Peyer's patch (tissue), 4 donors: Measurements from ENCODE around the gene TMEM123. TPM values are rescaled to one million over a fixed set of nuclear protein-coding genes. Genes with fewer than 3 reads are reported as not detected.

ENCODE experiments used
- DNase-seq, 3 donors: peaks; one replicate each; pipeline ENCODE4 v3.0.0-alpha.2; 2017 to 2019
- H3K27ac ChIP-seq, 4 donors: fragments of 200-600 bp; sonication (generic); one replicate each; pipeline ENCODE4 v1.5.1; 2016 to 2019
- H3K27me3 ChIP-seq, 2 donors: fragments of 200-600 bp; sonication (generic); one replicate each; pipeline ENCODE4 v1.5.1; 2019
- H3K36me3 ChIP-seq, 3 donors: fragments of 200-600 bp; sonication (generic); one replicate each; pipeline ENCODE4 v1.5.1; 2016 to 2019
- H3K4me1 ChIP-seq, 4 donors: fragments of 200-600 bp; sonication (generic); one replicate each; pipeline ENCODE4 v1.5.1; 2016 to 2019
- H3K4me3 ChIP-seq, 4 donors: fragments of 200-600 bp; sonication (generic); 1 replicate in 3 of 4; 2 replicates in 1 of 4; pipeline ENCODE4 v1.5.1; 2016 to 2019; ENCODE audit warnings: mild to moderate bottlenecking in 1 of 4
- H3K9me3 ChIP-seq, 4 donors: fragments of 200-600 bp; sonication (generic); one replicate each; pipeline ENCODE4 v1.5.1; 2016 to 2019; ENCODE audit warnings: mild to moderate bottlenecking in 1 of 4
- POLR2A ChIP-seq, 2 donors: fragments of 450-650 bp; IDR thresholded peaks; one replicate each; pipeline ENCODE4 v1.5.1; 2017; ENCODE audit warnings: antibody characterized with exemption in 2 of 2, mild to moderate bottlenecking in 2 of 2, moderate library complexity in 2 of 2
- total RNA-seq, 4 donors: library from RNA; depleted of rRNA; stranded (reverse); fragments of >200 nt; gene quantifications; one replicate each; pipeline ENCODE4 v1.1.0, GENCODE V29; 2016
- TF ChIP-seq, protein P1 (sequence below), 6 experiments: fragments of 450-650 bp in 4 of 6; fragments of 200-600 bp in 2 of 6; sonication (generic) in 1 of 6; IDR thresholded peaks; one replicate each; pipeline ENCODE4 v1.5.1; 2017 to 2019; ENCODE audit warnings: antibody characterized with exemption in 6 of 6, mild to moderate bottlenecking in 3 of 6, moderate library complexity in 1 of 6

The TMEM123 gene
- total RNA-seq, 4 donors from 2014 or later: 36.1 to 78.4 (median 54.5) TPM

GRCh38 chr11:102459393-102459792 is 6.8 kb upstream of the TMEM123 start:
- H3K36me3 ChIP-seq: no peaks in the 10 kb centered on the region
- H3K9me3 ChIP-seq: no peaks in the 10 kb centered on the region
- H3K27ac ChIP-seq: no peak overlapping the region
- no peaks in the 10 kb centered on the region for H3K27me3 ChIP-seq
- TF ChIP-seq, protein P1, sequence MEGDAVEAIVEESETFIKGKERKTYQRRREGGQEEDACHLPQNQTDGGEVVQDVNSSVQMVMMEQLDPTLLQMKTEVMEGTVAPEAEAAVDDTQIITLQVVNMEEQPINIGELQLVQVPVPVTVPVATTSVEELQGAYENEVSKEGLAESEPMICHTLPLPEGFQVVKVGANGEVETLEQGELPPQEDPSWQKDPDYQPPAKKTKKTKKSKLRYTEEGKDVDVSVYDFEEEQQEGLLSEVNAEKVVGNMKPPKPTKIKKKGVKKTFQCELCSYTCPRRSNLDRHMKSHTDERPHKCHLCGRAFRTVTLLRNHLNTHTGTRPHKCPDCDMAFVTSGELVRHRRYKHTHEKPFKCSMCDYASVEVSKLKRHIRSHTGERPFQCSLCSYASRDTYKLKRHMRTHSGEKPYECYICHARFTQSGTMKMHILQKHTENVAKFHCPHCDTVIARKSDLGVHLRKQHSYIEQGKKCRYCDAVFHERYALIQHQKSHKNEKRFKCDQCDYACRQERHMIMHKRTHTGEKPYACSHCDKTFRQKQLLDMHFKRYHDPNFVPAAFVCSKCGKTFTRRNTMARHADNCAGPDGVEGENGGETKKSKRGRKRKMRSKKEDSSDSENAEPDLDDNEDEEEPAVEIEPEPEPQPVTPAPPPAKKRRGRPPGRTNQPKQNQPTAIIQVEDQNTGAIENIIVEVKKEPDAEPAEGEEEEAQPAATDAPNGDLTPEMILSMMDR (IDR thresholded peaks at IDR 0.05): no peak
- no peak for TF ChIP-seq POLR2A (IDR thresholded peaks at IDR 0.05)
- H3K4me3 ChIP-seq: no peak overlapping the region
- no peak for DNase-seq
- H3K4me1 ChIP-seq: peaks cover 0 to 7% (median 0%) of the 10 kb centered on the region in 4 donors

GRCh38 chr11:102458548-102458947 is 6.0 kb upstream of the TMEM123 start:
- Histone ChIP-seq H3K4me3 (no peak overlapping the region), H3K4me1 (peaks cover 0 to 9% (median 0%) of the 10 kb centered on the region in 4 donors), H3K27me3 (no peaks in the 10 kb centered on the region), H3K27ac (no peak overlapping the region), H3K36me3 (no peaks in the 10 kb centered on the region), H3K9me3 (no peaks in the 10 kb centered on the region)
- no peak for DNase-seq
- TF ChIP-seq, protein P1 (IDR thresholded peaks at IDR 0.05): no peak
- TF ChIP-seq POLR2A (IDR thresholded peaks at IDR 0.05): no peak

- Histone ChIP-seq H3K9me3 (no peaks in the 10 kb centered on the region), H3K4me1 (peaks cover 0 to 13% (median 2%) of the 10 kb centered on the region in 4 donors), H3K27ac (no peak overlapping the region), H3K27me3 (no peaks in the 10 kb centered on the region), H3K36me3 (no peaks in the 10 kb centered on the region), H3K4me3 (no peak overlapping the region)
- DNase-seq: no peak
- TF ChIP-seq, protein P1 (IDR thresholded peaks at IDR 0.05): no peak
- no peak for TF ChIP-seq POLR2A (IDR thresholded peaks at IDR 0.05)
Observed at GRCh38 chr11:102457865-102458264, 5.3 kb upstream of the TMEM123 start.

DNA sequence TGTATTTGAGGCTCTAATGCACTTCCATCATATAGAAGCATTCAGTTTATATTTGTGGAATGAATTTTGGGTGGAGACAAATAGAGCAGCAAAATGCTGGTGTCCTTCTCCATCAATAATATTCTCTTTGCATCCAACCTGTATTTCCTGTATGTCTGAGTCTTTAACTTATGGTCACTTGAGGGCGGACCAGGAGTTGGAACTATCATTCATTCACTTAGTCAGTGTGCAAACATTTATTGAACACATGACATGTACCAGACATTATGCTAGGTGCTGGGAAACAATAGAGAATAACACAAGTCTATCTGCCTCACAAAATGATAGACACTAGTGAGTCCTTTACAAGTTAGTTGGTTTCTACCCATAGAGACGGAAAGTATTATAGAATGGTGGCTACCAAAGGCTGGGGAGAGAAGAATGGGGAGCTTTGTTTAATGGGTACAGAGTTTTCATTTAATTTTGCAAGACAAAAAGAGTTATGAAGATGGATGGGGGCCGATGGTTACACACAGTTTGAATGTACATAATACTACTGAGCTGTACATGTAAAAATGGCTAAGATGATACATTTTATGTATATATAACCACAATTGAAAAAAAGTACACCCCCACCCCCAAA is 4.6 kb upstream of the TMEM123 start:
- Histone ChIP-seq H3K27ac (no peak overlapping the region), H3K4me3 (no peak overlapping the region), H3K36me3 (no peaks in the 10 kb centered on the region), H3K9me3 (no peaks in the 10 kb centered on the region), H3K4me1 (peaks cover 0 to 13% (median 2%) of the 10 kb centered on the region in 4 donors), H3K27me3 (no peaks in the 10 kb centered on the region)
- no peak for DNase-seq
- TF ChIP-seq, protein P1 (IDR thresholded peaks at IDR 0.05): no peak
- TF ChIP-seq POLR2A (IDR thresholded peaks at IDR 0.05): no peak

GRCh38 chr11:102456381-102456780 is 3.8 kb upstream of the TMEM123 start:
- no peak overlapping the region for H3K27ac ChIP-seq
- TF ChIP-seq, protein P1 (IDR thresholded peaks at IDR 0.05): no peak
- TF ChIP-seq POLR2A (IDR thresholded peaks at IDR 0.05): no peak
- H3K4me3 ChIP-seq: no peak overlapping the region
- H3K4me1 ChIP-seq: peaks cover 0 to 13% (median 2%) of the 10 kb centered on the region in 4 donors
- H3K9me3 ChIP-seq: no peaks in the 10 kb centered on the region
- no peak for DNase-seq
- no peaks in the 10 kb centered on the region for H3K27me3 ChIP-seq
- no peaks in the 10 kb centered on the region for H3K36me3 ChIP-seq
